ENCODE results near the gene EMSY.

DNA sequence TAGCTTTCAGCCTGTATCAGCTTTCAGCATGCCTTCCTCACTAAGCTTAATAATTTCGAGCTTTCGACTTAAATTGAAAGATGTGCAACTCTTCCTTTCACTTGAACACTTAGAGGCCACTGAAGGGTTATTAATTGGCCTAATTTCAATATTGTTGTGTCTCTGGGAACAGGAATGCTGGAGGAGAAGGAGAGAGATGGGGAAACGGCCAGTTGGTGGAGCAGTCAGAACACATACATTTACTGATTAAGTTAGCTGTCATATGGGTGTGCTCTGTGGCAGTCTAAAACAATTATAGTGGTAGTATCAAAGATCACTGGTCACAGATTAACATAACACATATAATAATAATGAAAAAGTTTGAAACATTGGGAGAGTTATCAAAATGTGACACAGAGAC is 119.5 kb downstream of the EMSY start:
- TF ChIP-seq CTCF (IDR thresholded peaks at IDR 0.05) (no peak), POLR2A (IDR thresholded peaks at IDR 0.05) (no peak)

All from right lobe of liver (tissue), 4 donors.